ENCODE data around the gene F12. TPM values are rescaled to one million over a fixed set of nuclear protein-coding genes. Genes with fewer than 3 reads are reported as not detected.
"Not testable (repeated sequence)": the region's sequence is repeated elsewhere in the genome, so short reads cannot be mapped to it uniquely, and the experiment has no call there.

F12 gene
- total RNA-seq, 1 donor from 2014 or later, result 4.3 TPM

DNA sequence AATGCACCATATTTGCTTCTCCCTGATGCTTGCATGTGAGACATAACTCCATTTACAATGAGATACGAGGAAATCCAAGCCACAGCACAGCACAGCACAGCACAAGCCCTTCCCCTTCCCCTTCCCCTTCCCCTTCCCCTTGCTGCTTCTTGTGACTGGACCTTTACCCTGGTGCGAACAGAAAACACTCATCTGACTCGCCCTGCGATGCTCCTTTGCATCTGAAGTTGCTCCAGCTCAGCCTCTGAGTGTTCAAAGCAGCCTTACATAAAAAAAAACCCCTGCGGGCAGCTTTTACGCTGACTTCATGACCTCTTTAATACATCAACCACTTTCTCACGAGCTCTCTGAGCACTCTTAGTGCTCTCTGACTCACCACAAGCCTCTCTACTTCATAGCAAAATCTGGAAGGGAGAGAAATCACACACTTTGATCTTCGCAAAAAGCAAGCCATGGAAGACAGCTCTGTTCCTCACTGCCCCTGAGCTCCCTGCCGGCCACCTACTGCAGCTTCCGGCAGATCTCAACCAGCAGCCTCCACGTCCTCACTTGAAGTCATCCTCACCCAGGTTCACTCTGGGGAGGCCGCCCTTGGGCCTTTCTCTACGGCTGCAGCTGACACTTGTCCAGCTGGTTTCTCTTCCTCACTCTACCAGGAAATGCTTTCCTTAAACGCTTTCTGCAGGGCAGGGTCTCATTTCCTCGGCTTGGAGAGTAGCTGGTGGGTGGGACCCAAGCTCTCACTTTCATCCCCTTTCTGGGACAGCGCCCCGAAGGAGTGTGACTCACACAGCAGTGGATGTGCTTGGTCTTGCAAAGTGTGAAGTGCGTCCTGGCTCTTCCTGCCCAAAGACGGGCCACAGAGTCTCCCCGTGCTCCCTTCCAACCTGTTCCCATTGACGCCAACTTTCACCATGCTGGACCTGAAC is 19.9 kb downstream of the F12 start:
- no peak for DNase-seq (ENCODE audit: extremely low read depth, low read depth, low spot score)

DNA sequence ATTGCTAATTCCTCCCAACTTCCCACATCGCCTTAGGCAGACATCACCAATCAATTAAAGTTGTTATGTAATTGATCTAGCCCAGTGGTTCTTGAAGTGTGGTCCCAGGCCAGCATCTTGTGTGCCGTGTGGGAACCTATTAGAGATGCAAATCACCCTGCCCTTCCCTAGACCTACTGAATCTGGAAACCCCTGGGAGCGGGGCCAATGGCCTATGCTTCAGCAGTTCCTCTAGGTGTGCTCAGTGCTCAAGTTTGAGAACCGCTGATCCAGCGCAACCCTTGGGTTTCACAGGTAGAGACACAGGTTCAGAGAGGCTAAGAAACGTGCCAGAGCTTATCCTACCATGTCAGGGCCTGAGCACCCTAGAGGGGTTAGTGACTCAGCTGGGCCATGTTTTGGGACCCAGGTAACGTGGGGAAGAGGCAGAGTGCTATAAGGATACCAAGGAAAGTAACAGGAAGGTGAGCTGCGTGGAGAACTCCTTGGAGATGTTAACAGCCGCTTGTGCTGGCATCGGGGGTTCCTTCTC is 20.8 kb downstream of the F12 start:
- DNase-seq (ENCODE audit: extremely low read depth, low read depth, low spot score), result no peak

- DNase-seq (ENCODE audit: extremely low read depth, low read depth, low spot score), result no peak
These were observed 22.0 kb downstream of the F12 start for GRCh38 chr5:177387405-177387804.

DNA sequence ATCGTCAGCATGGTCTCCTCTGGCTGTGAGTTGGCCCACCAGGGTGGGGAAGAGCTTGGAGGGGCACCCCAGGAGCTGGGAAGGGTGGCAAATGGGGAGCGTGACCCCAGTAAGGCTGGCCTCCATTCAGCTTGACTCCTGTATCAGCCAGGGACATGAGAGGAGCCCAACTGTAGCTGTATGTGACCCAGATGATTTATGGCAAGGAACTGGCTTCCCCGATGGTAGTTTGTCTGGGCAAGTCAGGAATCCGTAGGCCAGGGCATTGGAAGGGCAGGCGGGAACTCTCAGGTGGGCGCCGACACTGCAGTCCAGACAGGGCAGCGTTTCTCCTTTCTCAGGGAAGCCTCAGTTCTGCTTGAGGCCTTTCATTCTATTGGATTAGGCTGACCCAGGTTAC is 22.8 kb downstream of the F12 start:
- DNase-seq (ENCODE audit: extremely low read depth, low read depth, low spot score), result no peak

DNA sequence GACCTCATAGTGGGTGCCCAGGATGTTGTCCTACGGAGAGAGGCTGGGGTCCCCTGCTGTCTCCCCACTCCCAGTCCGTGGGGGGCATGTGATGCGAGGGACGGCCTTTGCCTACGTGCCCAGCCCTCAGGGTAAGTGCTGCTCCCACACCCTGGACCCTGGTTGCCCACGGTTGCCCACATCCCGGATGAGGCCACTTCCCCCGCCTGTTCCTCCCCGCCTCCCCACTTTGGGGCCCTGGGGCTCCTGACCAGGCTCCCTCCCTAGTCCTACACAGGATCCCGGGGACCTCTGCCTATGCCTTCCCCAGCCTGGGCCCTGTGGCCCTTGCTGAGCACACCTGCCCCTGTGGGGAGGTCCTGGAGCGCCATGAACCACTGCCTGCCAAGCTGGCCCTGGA is 23.6 kb downstream of the F12 start:
- no peak for DNase-seq (ENCODE audit: extremely low read depth, low read depth, low spot score)

GRCh38 chr5:177384134-177384533 is 25.2 kb downstream of the F12 start, which contains the start of gene SLC34A1:
TSS of gene SLC34A1 (plus strand) at chr5:177384434. CDS start at chr5:177385742, 1,308 bp downstream.
- DNase-seq (ENCODE audit: extremely low read depth, low read depth, low spot score), result no peak

DNA sequence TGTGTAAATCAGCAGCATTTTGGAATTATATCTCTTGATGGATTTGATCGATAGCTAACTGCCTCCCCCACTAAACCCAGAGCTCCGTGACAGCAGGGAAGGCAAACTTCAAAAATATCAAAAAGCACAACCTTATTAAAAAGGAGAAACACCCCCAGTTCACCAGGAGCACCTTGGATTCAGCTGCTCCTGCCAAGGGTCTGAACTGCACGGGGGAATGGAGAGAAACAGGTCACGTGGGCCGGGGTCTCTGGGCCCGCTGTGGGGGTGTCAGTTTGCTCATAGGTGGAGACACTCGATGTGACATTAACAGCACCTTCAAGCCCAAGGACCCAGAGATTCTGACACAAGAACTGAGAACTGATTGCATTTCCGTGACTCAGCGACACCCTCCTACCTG is 26.2 kb downstream of the F12 start:
- DNase-seq (ENCODE audit: extremely low read depth, low read depth, low spot score), result no peak

- DNase-seq (ENCODE audit: extremely low read depth, low read depth, low spot score), result no peak
These were observed 26.8 kb downstream of the F12 start for GRCh38 chr5:177382423-177383029.

DNA sequence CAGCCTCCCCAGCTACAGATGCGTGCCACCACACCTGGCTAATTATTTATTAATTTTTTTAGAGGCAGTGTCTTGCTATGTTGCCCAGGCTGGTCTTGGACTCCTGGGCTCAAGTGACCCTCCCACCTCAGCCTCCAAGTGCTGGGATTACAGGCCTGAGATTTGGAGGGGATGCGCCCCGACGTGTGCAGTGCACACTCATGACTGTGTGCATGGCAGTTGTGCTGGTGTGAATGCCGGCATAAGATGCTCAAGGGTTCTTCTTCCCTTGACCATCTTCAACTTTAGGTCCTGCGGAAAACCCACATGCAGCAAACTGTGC is 28.6 kb downstream of the F12 start:
- no peak for DNase-seq (ENCODE audit: extremely low read depth, low read depth, low spot score)

- no peak for DNase-seq (ENCODE audit: extremely low read depth, low read depth, low spot score)
These were observed 30.2 kb downstream of the F12 start for GRCh38 chr5:177378884-177379883.

- DNase-seq (ENCODE audit: extremely low read depth, low read depth, low spot score), result no peak
These were observed 31.2 kb downstream of the F12 start for GRCh38 chr5:177377851-177378776.

DNA sequence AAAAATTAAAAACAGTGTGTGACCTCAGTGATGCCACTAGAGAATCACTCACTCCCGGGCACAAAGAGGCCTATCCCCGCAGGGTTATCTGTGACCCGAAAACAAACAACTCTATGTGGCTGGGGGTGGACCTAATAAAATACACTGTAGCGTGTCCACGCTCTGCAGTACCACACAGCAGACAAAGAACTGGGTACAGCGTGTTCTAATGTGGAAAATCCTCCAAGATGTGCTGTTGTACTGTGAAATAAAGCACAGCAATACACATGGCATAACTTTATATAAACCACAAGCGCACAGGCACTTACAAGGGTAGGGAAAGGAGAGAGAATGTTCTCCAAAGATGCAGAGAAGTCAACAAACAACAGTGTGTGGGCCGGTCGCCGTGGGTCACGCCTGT is 33.3 kb downstream of the F12 start:
- DNase-seq (ENCODE audit: extremely low read depth, low read depth, low spot score), result no peak

DNA sequence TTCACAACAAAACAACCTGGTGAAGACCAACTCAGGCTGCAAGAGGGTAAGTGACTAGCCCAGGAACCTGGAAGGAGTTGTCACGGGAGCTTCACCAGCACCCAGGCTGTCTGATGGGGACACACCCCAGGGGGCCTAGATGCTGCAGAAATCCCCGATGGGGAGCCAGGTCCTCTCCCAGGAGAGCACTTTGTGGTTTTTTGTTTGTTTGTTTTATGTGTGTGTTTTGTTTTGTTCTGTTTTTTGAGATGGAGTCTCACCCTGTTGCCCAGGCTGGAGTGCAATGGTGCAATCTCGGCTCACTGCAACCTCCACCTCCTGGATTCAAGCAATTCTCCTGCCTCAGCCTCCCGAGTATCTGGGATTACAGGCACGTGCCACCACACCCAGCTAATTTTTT is 33.8 kb downstream of the F12 start:
- DNase-seq (ENCODE audit: extremely low read depth, low read depth, low spot score), result not testable (repeated sequence)

GRCh38 chr5:177374211-177374610 is 35.2 kb downstream of the F12 start:
- no peak for DNase-seq (ENCODE audit: extremely low read depth, low read depth, low spot score)

GRCh38 chr5:177373806-177374205 is 35.6 kb downstream of the F12 start:
- no peak for DNase-seq (ENCODE audit: extremely low read depth, low read depth, low spot score)

DNA sequence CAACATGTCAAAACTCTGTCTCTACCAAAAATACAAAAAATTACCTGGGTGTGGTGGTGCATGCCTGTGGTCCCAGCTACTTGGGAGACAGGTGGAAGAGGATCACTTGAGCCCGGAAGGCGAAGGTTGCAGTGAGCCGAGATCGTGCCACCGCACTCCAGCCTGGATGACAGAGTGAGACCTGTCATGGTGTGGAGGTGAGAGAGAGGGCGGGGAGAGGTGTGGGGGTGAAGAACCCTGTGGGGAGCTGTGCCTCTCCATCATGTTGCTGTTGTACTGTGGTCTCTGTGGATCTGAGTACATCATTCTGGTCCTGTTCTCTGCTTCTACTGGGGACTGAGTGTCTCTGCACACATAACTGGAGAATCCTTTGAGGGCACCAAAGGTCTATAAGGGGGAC is 36.5 kb downstream of the F12 start:
- no peak for DNase-seq (ENCODE audit: extremely low read depth, low read depth, low spot score)

GRCh38 chr5:177372034-177372896 is 37.1 kb downstream of the F12 start:
- DNase-seq (ENCODE audit: extremely low read depth, low read depth, low spot score), result no peak

DNA sequence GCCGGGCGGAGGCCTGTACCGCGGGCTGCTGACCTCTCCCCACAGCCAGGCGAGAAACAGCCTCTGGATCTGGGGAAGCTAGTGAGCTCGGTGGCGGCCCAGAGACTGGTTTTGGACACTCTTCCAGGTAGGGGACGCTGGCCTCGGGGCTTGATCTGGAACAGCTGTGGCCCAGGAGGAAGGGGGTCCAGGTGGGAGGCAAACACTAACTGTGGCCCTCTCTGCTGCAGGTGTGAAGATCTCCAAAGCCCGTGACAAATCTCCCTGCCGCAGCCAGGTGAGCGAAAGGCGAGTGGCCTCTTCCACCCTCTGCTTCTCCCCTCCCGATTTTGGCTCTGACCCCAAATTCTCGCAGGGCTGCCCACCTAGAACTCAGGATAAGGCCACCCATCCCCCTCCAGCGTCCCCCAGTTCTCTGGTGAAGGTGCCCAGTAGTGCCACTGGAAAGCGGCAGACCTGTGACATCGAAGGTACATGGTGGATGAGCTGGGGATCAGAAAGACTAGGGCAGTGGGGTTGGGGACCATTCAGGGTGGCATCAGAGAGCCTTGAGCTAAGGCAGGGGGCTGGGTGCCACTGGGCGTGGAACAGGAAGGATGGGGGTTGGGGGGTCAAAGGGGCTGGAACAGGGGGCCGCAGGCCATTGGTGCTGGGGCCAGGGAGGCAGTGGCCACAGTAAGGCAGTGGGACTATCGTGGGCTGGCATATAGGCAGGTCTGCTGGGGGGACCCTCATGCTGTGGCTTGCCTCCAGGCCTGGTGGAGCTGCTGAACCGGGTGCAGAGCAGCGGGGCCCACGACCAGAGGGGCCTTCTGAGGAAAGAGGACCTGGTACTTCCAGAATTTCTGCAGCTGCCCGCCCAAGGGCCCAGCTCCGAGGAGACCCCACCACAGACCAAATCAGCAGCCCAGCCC is 38.0 kb downstream of the F12 start:
- DNase-seq (ENCODE audit: extremely low read depth, low read depth, low spot score), result no peak
